ENCODE measurements around the gene ZMIZ1. TPM values are rescaled to one million over a fixed set of nuclear protein-coding genes. Genes with fewer than 3 reads are reported as not detected.

Gene ZMIZ1
- polyA plus RNA-seq, 2 of the 4 experiments (the other 2 are of a cell fraction), result 8.1 to 30.3 TPM

DNA sequence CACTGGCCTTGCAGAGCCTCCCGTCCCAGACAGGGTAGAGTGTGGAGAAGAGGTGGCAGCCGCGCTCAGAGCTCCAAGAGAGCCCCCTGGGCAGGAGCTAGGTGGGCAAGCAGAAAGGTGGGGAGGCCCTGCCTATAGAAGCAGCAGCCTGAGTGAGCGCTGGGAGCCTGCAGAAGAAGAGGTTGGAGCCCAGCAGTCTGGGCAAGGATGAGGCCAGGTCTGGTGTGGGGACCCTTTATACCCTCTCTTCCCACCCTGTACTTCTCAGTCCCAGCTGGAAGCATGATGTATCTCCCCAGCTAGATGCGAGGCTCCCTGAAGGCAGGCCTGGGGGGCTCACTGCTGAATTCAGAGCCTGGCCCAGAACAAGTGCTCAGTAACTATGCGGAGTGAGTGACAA, 44.5 kb upstream of the ZMIZ1 start:
- H3K4me2 ChIP-seq, result no peak overlapping the region
- no peak for ATAC-seq
- H3K4me3 ChIP-seq, result no peak overlapping the region
- TF ChIP-seq HOXB5 (CRISPR knock-in tag; IDR thresholded peaks at IDR 0.05) (no peak), ATOH8 (CRISPR knock-in tag; IDR thresholded peaks at IDR 0.05; ENCODE audit: low read depth) (no peak), CBX8 (IDR thresholded peaks at IDR 0.05) (no peak), PHF8 (IDR thresholded peaks at IDR 0.05; ENCODE audit: borderline replicate concordance, low read depth) (no peak), MAFK (IDR thresholded peaks at IDR 0.05; ENCODE audit: partially characterized antibody) (no peak), RNF2 (IDR thresholded peaks at IDR 0.05; ENCODE audit: borderline replicate concordance, low read depth) (no peak)
- DNase-seq (ENCODE audit: low read depth in 1 of 2, low spot score in 1 of 2), result no peak
- H3K9me3 ChIP-seq, result no peaks in the 10 kb centered on the region
- CTCF ChIA-PET, result interaction anchor here (0.7 to 1.0 kb wide), 2 partner anchors 42 to 721 kb away, joined by 3 read pairs; no protein-coding TSS in a partner anchor
- FAIRE-seq, result no peak
- POLR2A ChIA-PET, result no interaction called here
- no peak overlapping the region for H3K27ac ChIP-seq
- WGBS (ENCODE audit: missing lambda C conversion rate), result 88% methylated on average over 6 of the region's 6 CpGs
- H3K4me1 ChIP-seq, result no peaks in the 10 kb centered on the region

DNA sequence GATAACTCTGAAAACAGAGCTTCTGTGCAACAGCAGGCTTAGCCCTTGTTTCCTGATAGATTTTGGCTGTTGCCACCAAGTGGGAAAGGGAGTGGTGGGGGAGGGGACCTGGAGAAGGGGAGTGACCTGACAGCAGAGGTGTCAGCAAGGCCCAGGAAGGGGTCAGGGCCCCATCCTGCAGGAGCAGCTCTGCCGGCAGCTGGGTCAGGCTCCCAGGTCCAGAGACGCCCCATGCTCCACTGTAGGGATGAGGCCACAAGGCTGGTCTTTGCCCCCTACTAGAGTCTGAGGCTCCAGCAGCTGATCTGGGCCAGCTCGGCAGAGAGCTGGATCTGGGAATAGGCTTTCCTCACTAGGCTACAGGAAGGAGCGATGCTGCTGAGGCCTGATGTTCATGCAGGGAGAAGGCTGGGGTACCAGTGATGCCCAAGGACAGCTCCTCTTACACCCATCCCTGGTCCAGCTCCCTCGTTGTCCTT, 44.0 kb upstream of the ZMIZ1 start:
- POLR2A ChIA-PET, result no interaction called here
- 80% methylated on average over 5 of the region's 5 CpGs for WGBS (ENCODE audit: missing lambda C conversion rate)
- Histone ChIP-seq H3K4me2 (no peak overlapping the region), H3K9me3 (no peaks in the 10 kb centered on the region), H3K27ac (no peak overlapping the region), H3K4me3 (no peak overlapping the region), H3K4me1 (no peaks in the 10 kb centered on the region)
- DNase-seq (ENCODE audit: low read depth in 1 of 2, low spot score in 1 of 2) (no peak), ATAC-seq (no peak), FAIRE-seq (no peak)
- TF ChIP-seq KDM5A (IDR thresholded peaks at IDR 0.05) (no peak), RCOR1 (IDR thresholded peaks at IDR 0.05; ENCODE audit: low read depth, low read length) (no peak), ZSCAN20 (CRISPR knock-in tag; IDR thresholded peaks at IDR 0.05) (no peak), ZC3H11A (IDR thresholded peaks at IDR 0.05) (no peak), RAD21 (conservative IDR thresholded peaks at IDR 0.05 in 1 of 2, IDR thresholded peaks at IDR 0.05 in 1 of 2) (no peak), EHF (CRISPR knock-in tag; IDR thresholded peaks at IDR 0.05) (no peak)
- CTCF ChIA-PET, result interaction anchor here (0.7 to 1.0 kb wide), 2 partner anchors 42 to 722 kb away, joined by 3 read pairs; no protein-coding TSS in a partner anchor

DNA sequence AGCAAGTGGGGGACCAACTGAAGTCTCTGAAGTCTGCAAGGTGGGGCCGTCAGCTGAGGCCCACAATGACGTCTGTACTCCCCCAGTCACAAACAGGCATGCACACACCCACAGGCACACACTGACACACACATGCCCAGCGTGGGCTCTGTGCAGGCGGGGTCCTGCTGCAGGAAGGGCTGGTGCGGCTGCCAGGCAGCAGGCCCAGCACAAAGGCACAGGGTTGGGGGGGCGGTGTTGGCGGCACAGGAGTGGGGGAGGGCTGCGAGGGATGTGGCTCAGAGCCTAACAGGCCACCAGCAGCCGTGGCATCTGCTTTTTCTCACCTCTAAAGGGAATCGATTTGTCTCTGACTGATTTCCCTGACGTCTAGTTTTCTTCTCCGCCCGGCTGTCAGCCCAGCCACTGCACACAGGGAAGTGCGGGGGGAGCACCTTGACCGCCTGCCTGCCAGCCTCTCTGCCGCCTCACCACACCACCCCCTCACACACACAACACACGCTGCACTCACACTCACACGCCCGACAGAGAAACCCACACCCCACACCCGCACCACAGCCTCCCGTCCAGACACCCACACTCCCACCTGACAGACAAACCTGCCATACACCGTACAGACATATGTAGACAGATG, 43.5 kb upstream of the ZMIZ1 start:
- Histone ChIP-seq H3K27ac (no peak overlapping the region), H3K4me2 (no peak overlapping the region), H3K4me3 (no peak overlapping the region), H3K4me1 (no peaks in the 10 kb centered on the region), H3K9me3 (no peaks in the 10 kb centered on the region)
- no peak for DNase-seq (ENCODE audit: low read depth in 1 of 2, low spot score in 1 of 2)
- no peak for TF ChIP-seq HOXA7 (CRISPR knock-in tag; IDR thresholded peaks at IDR 0.05)
- no peak for TF ChIP-seq PBX3 (IDR thresholded peaks at IDR 0.05)
- TF ChIP-seq MAFK (IDR thresholded peaks at IDR 0.05; ENCODE audit: partially characterized antibody), result no peak
- TF ChIP-seq FOSB (CRISPR knock-in tag; IDR thresholded peaks at IDR 0.05), result no peak
- no peak for TF ChIP-seq SREBF2 (IDR thresholded peaks at IDR 0.05)
- no peak for TF ChIP-seq POLR2A (IDR thresholded peaks at IDR 0.05; ENCODE audit: low read length)
- no peak for TF ChIP-seq RAD21 (conservative IDR thresholded peaks at IDR 0.05 in 1 of 2, IDR thresholded peaks at IDR 0.05 in 1 of 2)
- no peak for TF ChIP-seq RARB (CRISPR knock-in tag; IDR thresholded peaks at IDR 0.05)
- TF ChIP-seq TFCP2L1 (CRISPR knock-in tag; IDR thresholded peaks at IDR 0.05), result no peak
- TF ChIP-seq MYC (IDR thresholded peaks at IDR 0.05; ENCODE audit: borderline replicate concordance, low read length), result no peak
- no peak for TF ChIP-seq HDAC2 (IDR thresholded peaks at IDR 0.05)
- no peak for TF ChIP-seq HES2 (IDR thresholded peaks at IDR 0.05)
- TF ChIP-seq, protein P1, sequence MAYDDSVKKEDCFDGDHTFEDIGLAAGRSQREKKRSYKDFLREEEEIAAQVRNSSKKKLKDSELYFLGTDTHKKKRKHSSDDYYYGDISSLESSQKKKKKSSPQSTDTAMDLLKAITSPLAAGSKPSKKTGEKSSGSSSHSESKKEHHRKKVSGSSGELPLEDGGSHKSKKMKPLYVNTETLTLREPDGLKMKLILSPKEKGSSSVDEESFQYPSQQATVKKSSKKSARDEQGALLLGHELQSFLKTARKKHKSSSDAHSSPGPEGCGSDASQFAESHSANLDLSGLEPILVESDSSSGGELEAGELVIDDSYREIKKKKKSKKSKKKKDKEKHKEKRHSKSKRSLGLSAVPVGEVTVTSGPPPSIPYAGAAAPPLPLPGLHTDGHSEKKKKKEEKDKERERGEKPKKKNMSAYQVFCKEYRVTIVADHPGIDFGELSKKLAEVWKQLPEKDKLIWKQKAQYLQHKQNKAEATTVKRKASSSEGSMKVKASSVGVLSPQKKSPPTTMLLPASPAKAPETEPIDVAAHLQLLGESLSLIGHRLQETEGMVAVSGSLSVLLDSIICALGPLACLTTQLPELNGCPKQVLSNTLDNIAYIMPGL (CRISPR knock-in tag; IDR thresholded peaks at IDR 0.05; ENCODE audit: borderline replicate concordance), result no peak
- no peak for TF ChIP-seq HOXB13 (CRISPR knock-in tag; IDR thresholded peaks at IDR 0.05; ENCODE audit: low read depth)
- no peak for TF ChIP-seq BCL3 (IDR thresholded peaks at IDR 0.05)
- TF ChIP-seq SMC3 (IDR thresholded peaks at IDR 0.05), result no peak
- TF ChIP-seq FOXS1 (CRISPR knock-in tag; IDR thresholded peaks at IDR 0.05), result no peak
- no peak for TF ChIP-seq ZC3H11A (IDR thresholded peaks at IDR 0.05)
- no peak for TF ChIP-seq FOSL2 (IDR thresholded peaks at IDR 0.05)
- TF ChIP-seq FOSL2 (CRISPR knock-in tag; IDR thresholded peaks at IDR 0.05), result no peak
- ChIA-PET POLR2A (no interaction called here), CTCF (interaction anchor here (0.7 to 1.0 kb wide), 2 partner anchors 41 to 722 kb away, joined by 3 read pairs; no protein-coding TSS in a partner anchor)
- no peak for ATAC-seq
- FAIRE-seq, result no peak
- 78% methylated on average over 21 of the region's 22 CpGs for WGBS (ENCODE audit: missing lambda C conversion rate)
